Fibroblast of skin of left biceps (primary cell): ENCODE results near the gene VSIR.

ENCODE experiments used
- DNase-seq, 2 experiments: peaks; one replicate each; pipeline ENCODE4 v3.0.0-alpha.2; 2013; ENCODE audit warnings: low read depth in 2 of 2

The VSIR gene

DNA sequence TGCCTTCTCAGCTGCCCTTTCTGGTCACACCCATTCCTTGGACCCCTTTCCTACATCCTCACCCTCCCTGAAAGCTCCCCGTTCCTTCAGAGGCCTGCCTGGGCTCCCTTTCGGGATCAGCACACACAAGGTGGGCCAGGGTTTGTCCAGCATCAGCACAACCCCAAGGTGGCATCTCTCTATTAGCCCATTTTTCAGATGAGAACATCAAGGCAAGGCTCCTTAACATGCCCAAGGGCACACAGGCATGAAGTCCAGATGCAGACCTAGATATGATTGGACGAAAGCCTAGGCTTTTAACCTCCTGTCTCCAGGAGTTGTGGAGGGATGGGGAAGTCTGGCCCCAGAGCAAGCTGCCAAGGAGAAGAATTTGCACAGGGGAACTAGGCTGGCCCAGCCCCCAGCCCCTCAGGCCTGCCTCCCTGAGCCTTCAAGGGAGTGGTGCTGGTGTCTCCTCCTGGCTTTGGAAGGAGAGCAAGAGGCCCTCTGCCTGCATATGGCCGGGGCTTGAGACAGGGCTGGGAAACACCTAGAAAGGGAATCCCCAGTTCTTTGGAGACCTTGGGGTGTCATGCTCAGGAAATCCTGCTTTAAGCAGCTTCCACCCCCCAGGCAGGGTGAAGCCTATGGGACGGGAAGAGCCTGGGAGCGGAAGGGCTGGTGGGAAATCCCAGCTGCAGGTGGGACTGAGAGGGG, 9.0 kb upstream of the VSIR start:
- DNase-seq = no peak

DNA sequence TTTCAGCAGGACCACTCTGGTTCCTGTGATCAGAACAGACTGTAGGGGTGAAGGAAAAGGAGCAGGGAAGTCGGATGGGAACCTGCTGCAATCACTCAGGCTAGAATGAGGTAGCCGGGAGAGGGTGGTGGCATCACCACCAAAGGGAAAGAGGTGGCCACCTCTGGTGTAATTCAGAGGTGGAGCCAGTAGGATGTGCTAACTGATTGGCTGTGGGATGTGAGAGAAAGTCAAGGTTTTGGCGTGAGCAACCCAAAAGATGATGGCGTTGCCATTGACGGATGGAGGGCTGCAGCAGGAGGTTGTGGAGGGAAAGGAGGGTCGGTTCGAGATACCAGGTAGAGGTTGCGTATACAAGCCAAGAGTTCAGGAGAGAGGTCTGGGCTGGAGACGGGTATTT, 7.4 kb upstream of the VSIR start:
- no peak for DNase-seq

GRCh38 chr10:71780156-71780555, 6.8 kb upstream of the VSIR start:
- DNase-seq = no peak

DNA sequence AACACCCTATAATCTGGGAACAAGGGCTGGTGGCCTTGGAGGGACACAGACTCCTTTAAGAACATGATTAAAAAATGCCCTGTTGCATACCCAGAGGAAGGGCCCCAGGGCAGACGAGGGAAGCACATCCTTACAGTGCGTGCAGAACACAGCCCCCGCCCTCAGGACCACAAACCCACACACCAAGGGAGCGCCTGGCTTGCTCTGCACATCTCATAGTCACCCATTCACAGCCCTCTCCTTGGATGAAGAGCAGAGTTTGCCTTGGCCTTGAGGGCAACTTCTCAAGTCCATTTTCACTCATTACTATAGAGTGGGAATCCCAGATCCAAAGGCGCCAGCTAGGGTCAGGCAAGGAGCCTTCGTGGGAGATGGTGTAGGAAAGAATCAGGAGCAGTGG, 6.3 kb upstream of the VSIR start:
- DNase-seq = no peak

DNA sequence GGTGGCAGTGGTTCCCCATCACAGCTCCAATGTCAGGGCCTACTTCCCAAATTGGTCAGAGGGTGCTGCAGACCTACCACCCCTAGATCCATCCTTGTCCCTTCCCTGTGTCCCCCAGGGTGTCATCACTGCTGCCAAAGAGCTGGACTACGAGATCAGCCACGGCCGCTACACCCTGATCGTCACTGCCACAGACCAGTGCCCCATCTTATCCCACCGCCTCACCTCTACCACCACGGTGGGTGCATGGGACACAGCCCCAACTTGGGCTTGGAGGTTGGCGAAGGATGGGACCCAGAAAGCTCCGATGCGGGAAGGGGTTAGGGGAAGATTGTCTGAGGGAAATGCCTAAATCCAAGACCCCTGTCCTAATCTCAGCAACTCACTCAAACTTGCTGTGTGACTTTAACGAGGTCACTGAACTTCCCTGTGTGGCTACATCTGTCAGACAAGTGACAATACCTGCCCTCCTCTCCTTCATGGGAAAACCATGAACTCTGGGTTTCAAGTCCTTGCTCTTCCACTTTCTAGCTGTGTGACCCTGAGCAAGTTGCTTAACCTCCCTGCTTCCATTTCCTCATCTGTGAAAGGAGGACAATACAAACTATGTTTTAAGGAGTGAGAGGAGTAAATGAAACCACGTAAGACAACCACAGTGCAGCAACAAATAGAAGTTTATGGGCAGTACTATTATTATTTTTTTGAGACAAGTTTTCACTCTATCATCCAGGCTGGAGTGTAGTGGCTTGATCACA, 4.9 kb upstream of the VSIR start:
- no peak for DNase-seq

DNA sequence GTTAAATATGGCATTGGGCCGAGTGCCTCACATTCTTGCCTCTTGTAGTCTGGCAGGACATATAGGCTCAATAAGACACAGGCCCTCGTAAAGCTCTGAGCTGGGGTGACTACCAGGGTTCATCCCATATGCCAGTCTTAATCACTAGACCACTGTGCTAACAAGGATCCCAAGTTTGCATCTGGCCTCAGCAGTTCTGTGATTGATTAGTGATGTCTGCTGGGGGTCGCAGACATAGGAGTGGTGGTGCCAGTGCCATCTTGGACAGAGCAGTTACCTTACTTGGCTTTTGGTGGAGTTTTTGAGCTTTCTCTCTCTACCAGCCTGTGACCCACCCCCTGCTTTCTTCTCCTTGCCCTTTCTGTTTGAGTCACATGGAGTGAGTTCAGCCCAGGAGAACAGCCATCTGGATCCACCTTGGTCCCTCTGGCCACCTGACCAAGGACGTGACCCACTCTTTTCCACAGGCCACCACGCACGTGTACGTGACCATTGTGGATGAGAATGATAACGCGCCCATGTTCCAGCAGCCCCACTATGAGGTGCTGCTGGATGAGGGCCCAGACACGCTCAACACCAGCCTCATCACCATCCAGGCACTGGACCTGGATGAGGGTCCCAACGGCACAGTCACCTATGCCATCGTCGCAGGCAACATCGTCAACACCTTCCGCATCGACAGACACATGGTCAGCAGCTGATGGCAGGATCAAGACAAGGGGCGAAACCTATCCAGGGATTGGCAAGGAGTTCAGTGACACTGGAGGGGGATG, 4.1 kb upstream of the VSIR start:
- DNase-seq = no peak

DNA sequence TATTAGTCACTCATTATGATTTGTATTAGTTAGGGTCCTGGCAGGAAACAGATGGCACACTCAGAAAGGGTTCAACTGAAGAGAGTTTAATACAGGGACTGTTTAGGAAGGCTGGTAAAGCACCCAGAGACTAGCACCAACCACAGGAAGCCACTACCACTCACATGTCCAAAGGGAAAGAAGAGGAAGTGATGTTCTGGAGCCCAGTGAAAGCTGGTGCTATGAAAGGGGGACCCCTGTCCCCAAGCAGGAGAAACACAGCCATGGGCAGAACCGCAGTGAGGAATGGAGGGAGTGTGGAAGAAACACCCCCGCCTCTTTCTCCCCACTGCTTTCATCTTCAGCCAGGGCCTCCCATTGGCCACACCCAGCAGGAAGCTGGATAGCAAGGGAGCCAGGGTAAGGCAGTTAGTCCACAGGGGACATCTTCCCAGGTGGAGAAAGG, 3.2 kb upstream of the VSIR start:
- DNase-seq = no peak

GRCh38 chr10:71774916-71775702, 1.8 kb upstream of the VSIR start:
- no peak for DNase-seq

- no peak for DNase-seq
Measured at GRCh38 chr10:71772832-71773220, 494 bp downstream of the VSIR start.

- no peak for DNase-seq
Measured at GRCh38 chr10:71771821-71772617, 1.3 kb downstream of the VSIR start.

DNA sequence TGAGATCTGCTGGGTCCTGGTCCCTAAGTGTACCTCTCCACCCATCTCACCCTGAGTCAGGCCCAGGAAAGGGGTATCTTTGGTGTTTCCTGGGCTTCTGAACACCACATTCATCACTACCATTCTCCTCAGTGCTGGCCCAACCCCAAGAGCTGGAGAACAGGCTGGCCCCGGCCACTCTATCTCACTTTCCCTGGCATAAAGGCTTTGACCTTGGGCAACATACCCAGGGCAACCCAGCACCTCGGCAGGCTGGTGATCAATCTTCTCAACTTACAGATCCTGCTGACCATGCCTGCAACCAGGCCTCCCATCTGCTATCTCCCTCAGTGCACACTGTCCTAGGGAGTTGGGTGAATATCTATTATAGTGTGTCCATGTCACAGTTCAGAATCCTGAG, 2.1 kb downstream of the VSIR start:
- no peak for DNase-seq

DNA sequence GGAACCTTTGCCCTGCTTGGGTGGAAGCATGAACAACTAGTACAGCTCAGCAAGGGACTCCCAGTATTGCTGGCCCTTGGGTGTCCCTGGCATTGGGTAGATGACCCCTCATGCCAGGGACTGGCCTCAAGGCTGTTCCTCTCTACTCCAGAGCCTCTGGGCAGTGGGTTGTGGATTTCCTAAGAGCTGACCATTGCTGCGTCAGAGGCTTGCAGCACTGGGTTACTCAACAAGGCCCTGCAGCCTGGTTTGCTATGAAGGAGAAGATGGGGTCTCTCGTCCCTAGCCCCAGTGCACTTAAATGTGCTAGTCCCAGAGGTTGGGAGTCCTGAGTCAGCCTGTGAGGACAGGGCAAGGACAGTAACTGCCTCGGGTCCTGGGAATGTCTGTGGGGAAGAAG, 2.5 kb downstream of the VSIR start:
- no peak for DNase-seq

GRCh38 chr10:71770255-71770654, 3.1 kb downstream of the VSIR start:
- DNase-seq = no peak

DNA sequence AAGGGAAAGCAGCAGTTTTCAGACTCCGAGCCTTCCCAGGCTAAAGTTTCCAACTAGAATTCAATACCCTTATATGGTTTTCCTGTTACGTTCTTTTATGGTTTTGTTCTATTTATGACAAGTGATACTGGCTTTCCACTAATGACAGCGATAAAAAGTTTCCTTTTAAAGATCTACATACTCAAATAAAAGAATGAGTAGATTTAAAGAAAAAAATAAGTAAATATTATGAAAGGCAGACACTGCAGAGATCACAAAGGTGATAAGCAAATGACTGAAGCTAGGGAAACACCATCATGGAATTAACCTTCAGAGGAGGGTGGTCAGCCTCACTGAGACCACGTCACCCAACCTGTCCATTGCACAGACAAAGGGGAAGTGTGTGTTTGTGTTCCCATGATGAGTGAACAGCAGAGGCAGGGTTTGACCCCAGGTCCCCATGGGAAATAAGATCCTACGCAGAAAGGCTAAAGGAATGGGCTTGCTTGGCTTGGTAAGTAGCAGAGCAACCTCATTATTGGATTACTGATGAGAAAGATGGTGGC, 4.0 kb downstream of the VSIR start:
- DNase-seq = no peak

GRCh38 chr10:71767420-71768035, 5.8 kb downstream of the VSIR start:
- no peak for DNase-seq

- peak; percentile 60 to 65 for DNase-seq
Measured at GRCh38 chr10:71766717-71767419, 6.5 kb downstream of the VSIR start.

- DNase-seq = no peak
Measured at GRCh38 chr10:71765906-71766716, 7.2 kb downstream of the VSIR start.

GRCh38 chr10:71765176-71765904, 8.0 kb downstream of the VSIR start:
- DNase-seq = no peak
